Measurements from ENCODE around the gene GRP. TPM values are rescaled to one million over a fixed set of nuclear protein-coding genes. Genes with fewer than 3 reads are reported as not detected.
"Not testable (repeated sequence)": the region's sequence is repeated elsewhere in the genome, so short reads cannot be mapped to it uniquely, and the experiment has no call there.

The GRP gene
- total and polyA plus RNA-seq, 8 donors = 0.60 to 3.2 (median 1.5) TPM; not detected in 4

DNA sequence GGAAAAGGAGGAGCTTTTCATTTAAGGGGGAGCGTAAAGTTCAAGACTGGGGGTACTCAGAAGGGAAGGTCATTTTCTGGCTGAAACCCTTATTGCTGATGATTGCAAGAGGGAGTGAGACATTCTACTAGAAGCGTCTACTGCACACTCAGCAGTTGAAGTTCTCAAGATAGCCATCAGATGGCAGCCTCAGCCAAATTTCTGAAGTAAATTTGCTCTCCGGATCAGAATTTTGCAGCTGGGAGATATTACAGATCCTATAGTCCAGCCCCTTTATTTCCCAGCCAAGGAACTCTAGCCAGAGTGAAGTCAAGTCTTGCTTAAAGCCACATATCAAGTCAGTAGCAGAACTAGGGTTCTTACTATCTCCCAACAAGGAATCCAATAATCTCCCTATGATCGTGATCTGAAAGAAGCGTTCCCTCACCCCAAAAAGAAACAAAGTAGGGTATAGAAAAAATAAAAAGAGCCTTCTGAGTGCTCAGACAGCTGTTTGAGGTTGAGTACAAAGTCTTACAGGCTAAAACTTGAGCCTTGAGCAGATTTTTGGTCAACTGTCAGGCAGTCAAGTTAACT lies 29.3 kb downstream of the GRP start:
- H3K36me3 ChIP-seq = no peaks in the 10 kb centered on the region
- H3K9me3 ChIP-seq = no peaks in the 10 kb centered on the region
- no peak overlapping the region for H3K4me3 ChIP-seq
- intact Hi-C loops (cut with DNase I; ENCODE audit: low total_unique reads) = loop anchor here (5.0 kb wide), 1 partner anchor 153 kb away; no protein-coding TSS in a partner anchor
- no peaks in the 10 kb centered on the region for H3K4me1 ChIP-seq
- TF ChIP-seq POLR2AphosphoS5 (IDR thresholded peaks at IDR 0.05) (no peak), EP300 (IDR thresholded peaks at IDR 0.05) (no peak), POLR2A (IDR thresholded peaks at IDR 0.05) (no peak)
- TF ChIP-seq, protein P1, sequence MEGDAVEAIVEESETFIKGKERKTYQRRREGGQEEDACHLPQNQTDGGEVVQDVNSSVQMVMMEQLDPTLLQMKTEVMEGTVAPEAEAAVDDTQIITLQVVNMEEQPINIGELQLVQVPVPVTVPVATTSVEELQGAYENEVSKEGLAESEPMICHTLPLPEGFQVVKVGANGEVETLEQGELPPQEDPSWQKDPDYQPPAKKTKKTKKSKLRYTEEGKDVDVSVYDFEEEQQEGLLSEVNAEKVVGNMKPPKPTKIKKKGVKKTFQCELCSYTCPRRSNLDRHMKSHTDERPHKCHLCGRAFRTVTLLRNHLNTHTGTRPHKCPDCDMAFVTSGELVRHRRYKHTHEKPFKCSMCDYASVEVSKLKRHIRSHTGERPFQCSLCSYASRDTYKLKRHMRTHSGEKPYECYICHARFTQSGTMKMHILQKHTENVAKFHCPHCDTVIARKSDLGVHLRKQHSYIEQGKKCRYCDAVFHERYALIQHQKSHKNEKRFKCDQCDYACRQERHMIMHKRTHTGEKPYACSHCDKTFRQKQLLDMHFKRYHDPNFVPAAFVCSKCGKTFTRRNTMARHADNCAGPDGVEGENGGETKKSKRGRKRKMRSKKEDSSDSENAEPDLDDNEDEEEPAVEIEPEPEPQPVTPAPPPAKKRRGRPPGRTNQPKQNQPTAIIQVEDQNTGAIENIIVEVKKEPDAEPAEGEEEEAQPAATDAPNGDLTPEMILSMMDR (IDR thresholded peaks at IDR 0.05) = peak in 5 of 7 experiments; percentile 29 to 70 (median 56)
- no peak overlapping the region for H3K27ac ChIP-seq
- peak in 1 of 2 donors; percentile 92 for DNase-seq
- H3K27me3 ChIP-seq = peaks cover 0 to 36% (median 12%) of the 10 kb centered on the region in 3 donors
- WGBS, 5 donors = 18 to 27% (median 25%) methylated on average over 5 of the region's 5 CpGs

DNA sequence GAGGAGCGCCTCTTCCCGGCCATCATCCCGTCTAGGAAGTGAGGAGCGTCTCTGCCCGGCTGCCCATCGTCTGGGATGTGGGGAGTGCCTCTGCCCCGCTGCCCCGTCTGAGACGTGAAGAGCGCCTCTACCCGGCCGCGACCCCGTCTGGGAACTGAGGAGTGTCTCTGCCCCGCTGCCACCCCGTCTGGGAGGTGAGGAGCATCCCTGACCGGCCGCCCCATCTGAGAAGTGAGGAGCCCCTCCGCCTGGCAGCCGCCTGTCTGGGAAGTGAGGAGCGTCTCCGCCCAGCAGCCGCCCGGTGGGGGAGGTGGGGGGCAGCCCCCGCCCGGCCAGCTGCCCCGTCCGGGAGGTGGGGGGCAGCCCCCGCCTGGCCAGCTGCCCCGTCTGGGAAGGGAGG lies 35.5 kb downstream of the GRP start:
- intact Hi-C loops (cut with DNase I; ENCODE audit: low total_unique reads) = not testable (repeated sequence)

DNA sequence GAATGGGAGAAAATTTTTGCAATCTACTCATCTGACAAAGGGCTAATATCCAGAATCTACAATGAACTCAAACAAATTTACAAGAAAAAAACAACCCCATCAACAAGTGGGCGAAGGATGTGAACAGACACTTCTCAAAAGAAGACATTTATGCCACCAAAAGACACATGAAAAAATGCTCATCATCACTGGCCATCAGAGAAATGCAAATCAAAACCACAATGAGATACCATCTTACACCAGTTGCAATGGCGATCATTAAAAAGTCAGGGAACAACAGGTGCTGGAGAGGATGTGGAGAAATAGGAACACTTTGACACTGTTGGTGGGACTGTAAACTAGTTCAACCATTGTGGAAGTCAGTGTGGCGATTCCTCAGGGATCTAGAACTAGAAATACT lies 41.9 kb downstream of the GRP start:
- H3K4me3 ChIP-seq; H3K27ac ChIP-seq; DNase-seq; H3K36me3 ChIP-seq; intact Hi-C loops (cut with DNase I; ENCODE audit: low total_unique reads): not testable (repeated sequence)
- Histone ChIP-seq H3K9me3 (peaks cover 0 to 17% (median 5%) of the 10 kb centered on the region in 4 donors), H3K27me3 (peaks cover 7 to 53% (median 40%) of the 10 kb centered on the region in 3 donors), H3K4me1 (peaks cover 0 to 18% (median 13%) of the 10 kb centered on the region in 4 donors)
- WGBS, 5 donors = 67 to 86% (median 82%) methylated on average over 2 to 3 of the region's 3 CpGs

More for the DNA sequence above, 35.5 kb downstream of the GRP start:
- DNase-seq, H3K4me3 ChIP-seq, H3K36me3 ChIP-seq, H3K27ac ChIP-seq, H3K4me1 ChIP-seq: not testable (repeated sequence)
- H3K27me3 ChIP-seq = peaks cover 0 to 34% (median 0%) of the 10 kb centered on the region in 3 donors
- 83 to 95% (median 85%) methylated on average over 13 to 30 of the region's 30 CpGs for WGBS, 5 donors
- peaks cover 0 to 20% (median 10%) of the 10 kb centered on the region in 4 donors for H3K9me3 ChIP-seq

DNA sequence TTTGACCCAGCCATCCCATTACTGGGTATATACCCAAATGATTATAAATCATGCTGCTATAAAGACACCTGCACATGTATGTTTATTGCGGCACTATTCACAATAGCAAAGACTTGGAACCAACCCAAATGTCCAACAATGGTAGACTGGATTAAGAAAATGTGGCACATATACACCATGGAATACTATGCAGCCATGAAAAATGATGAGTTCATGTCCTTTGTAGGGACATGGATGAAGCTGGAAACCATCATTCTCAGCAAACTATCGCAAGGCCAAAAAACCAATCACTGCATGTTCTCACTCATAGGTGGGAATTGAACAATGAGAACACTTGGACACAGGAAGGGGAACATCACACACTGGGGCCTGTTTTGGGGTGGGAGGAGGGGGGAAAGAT lies 42.3 kb downstream of the GRP start:
- Histone ChIP-seq H3K9me3 (peaks cover 0 to 13% (median under 1%) of the 10 kb centered on the region in 4 donors), H3K27me3 (peaks cover 7 to 53% (median 44%) of the 10 kb centered on the region in 3 donors), H3K4me1 (peaks cover 0 to 20% (median 13%) of the 10 kb centered on the region in 4 donors)
- H3K27ac ChIP-seq; DNase-seq; H3K36me3 ChIP-seq; H3K4me3 ChIP-seq; intact Hi-C loops (cut with DNase I; ENCODE audit: low total_unique reads): not testable (repeated sequence)
- WGBS, 5 donors = 82 to 96% (median 88%) methylated on average over 1 to 2 of the region's 2 CpGs

DNA sequence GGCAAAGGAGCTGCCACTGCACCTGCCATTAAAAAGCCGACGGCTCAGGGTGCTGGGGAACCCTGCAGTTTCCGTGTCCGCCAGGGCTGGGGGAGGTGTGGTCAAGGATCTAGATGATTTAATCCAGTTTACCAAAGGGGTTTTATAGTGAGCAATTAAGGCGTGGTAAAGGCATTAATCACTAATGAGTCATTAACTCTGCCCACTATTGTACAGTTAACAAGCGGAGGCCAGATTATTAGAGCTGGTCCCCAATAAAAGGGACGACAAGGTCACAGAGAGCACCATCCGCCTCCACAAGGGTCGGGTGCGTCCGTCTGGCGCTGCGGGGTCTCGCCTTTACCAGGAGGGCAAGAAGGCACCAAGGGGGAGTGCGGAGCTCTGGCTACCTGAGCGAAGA lies 43.7 kb downstream of the GRP start:
- WGBS, 5 donors = 6 to 11% (median 7%) methylated on average over 16 of the region's 16 CpGs
- H3K27ac ChIP-seq = no peak overlapping the region
- peaks cover 18 to 65% (median 59%) of the 10 kb centered on the region in 3 donors for H3K27me3 ChIP-seq
- no peak overlapping the region for H3K4me3 ChIP-seq
- DNase-seq = no peak
- intact Hi-C loops (cut with DNase I; ENCODE audit: low total_unique reads) = no loop called here
- H3K9me3 ChIP-seq = peaks cover 0 to 11% (median 0%) of the 10 kb centered on the region in 4 donors
- peaks cover 6 to 34% (median 25%) of the 10 kb centered on the region in 4 donors for H3K4me1 ChIP-seq
- no peaks in the 10 kb centered on the region for H3K36me3 ChIP-seq
- TF ChIP-seq, protein P1 (IDR thresholded peaks at IDR 0.05) = no peak
- TF ChIP-seq POLR2AphosphoS5 (IDR thresholded peaks at IDR 0.05) (no peak), POLR2A (IDR thresholded peaks at IDR 0.05) (no peak)

DNA sequence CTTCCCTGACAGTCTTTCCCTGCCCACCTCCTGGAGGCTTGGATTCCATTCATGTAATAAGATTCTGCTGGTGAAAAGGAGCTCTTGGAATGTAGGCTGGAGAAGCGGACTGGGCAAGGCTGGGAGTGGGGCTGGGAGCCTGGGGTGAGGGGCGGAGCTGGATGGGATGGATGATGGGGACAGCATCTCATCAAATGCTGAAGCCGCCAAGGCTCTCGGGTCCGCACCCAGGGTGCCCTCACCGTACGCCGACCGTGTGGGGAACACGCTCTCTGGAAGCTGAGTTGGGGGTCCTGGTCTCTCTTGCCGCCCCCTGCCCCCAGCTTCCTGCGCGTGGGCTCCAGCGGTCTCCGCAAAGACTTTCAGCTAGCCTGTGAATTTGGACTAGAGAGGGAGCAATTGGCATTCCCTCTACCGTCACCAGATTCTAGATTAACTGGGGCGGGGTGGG lies 44.2 kb downstream of the GRP start:
- no peaks in the 10 kb centered on the region for H3K36me3 ChIP-seq
- peaks cover 0 to 11% (median 0%) of the 10 kb centered on the region in 4 donors for H3K9me3 ChIP-seq
- 0 to 11% (median 7%) methylated on average over 12 to 17 of the region's 17 CpGs for WGBS, 5 donors
- H3K27me3 ChIP-seq = peaks cover 21 to 70% (median 63%) of the 10 kb centered on the region in 3 donors
- H3K4me3 ChIP-seq = no peak overlapping the region
- peaks cover 10 to 39% (median 29%) of the 10 kb centered on the region in 4 donors for H3K4me1 ChIP-seq
- intact Hi-C loops (cut with DNase I; ENCODE audit: low total_unique reads) = no loop called here
- H3K27ac ChIP-seq = no peak overlapping the region
- no peak for DNase-seq
- TF ChIP-seq, protein P1 (IDR thresholded peaks at IDR 0.05) = no peak
- TF ChIP-seq EP300 (IDR thresholded peaks at IDR 0.05) (no peak), POLR2A (IDR thresholded peaks at IDR 0.05) (no peak), POLR2AphosphoS5 (IDR thresholded peaks at IDR 0.05) (no peak)

Measured in stomach (tissue), 9 donors.